Measurements from ENCODE around the gene PRMT5.
"Not testable (repeated sequence)": the region's sequence is repeated elsewhere in the genome, so short reads cannot be mapped to it uniquely, and the experiment has no call there.

The PRMT5 gene

GRCh38 chr14:22929961-22930364 lies 787 bp upstream of the PRMT5 start:
- DNase-seq = no peak

- DNase-seq = no peak
Observed at GRCh38 chr14:22928237-22929103, 706 bp downstream of the PRMT5 start.

DNA sequence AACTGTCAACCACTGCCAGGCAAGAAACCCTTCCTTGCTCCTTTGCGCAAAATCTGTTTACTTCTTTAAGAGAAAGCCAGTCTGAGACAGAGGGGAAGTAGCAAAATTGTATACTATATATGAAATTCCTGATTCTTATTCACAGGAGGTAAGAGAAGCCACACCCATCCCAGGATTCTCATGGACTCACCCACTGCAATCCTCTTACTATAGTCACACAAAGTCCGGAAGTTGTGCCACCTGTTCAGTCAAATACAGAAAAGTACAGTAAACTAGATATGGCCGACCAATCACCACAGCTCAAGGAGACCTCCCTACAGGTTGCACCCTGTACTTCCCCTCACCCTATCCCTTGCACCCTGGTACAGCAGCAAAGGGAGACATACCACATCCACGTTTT lies 2.9 kb downstream of the PRMT5 start:
- no peak for DNase-seq

GRCh38 chr14:22925513-22925912 lies 3.7 kb downstream of the PRMT5 start:
- no peak for DNase-seq

- no peak for DNase-seq
Observed at GRCh38 chr14:22923746-22924145, 5.4 kb downstream of the PRMT5 start.

DNA sequence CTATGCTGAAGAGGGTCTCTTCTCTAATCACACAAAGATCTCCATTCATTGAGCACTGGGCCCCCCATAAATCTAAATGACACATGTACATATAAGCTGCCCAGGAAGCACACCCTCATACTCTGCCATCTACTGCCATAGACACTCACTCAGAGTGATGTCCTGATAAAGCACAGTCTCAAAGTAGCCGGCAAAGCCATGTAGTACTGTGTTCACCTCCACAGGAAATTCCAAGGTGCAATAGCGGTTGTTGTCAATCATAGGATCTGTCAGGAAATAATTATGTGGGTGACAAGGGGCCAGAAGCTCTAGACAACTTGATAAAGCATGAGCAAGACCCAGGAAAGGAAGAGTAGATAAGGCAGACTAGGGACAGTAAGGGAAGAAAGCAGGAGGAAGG lies 6.9 kb downstream of the PRMT5 start:
- DNase-seq = no peak

- DNase-seq = no peak
Observed at GRCh38 chr14:22920697-22921096, 8.5 kb downstream of the PRMT5 start.

- DNase-seq = no peak
Observed at GRCh38 chr14:22919601-22919921, 9.6 kb downstream of the PRMT5 start.

GRCh38 chr14:22918804-22919600 lies 10.2 kb downstream of the PRMT5 start, which contains the start of gene RBM23:
Gene RBM23 (minus strand): TSS chr14:22919149.
- peak; percentile 100 for DNase-seq

- DNase-seq = no peak
Observed at GRCh38 chr14:22915886-22916521, 13.2 kb downstream of the PRMT5 start.

DNA sequence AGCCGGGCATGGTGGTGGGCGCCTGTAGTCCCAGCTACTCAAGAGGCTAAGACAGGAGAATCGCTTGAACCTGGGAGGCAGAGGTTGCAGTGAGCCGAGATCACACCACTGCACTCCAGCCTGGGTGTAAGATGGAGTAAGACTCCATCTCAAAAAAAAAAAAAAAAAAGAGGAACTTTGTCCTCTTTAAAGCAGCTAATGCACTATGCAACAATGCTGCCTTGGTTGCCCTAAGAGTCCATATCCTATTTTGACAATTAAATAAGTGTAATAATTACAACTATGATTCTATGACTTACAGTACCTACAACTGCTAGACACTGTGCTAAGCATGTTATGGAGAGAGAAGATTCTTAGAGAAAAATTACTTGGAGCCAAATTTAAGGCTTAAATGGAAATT lies 14.3 kb downstream of the PRMT5 start:
- DNase-seq = not testable (repeated sequence)

DNA sequence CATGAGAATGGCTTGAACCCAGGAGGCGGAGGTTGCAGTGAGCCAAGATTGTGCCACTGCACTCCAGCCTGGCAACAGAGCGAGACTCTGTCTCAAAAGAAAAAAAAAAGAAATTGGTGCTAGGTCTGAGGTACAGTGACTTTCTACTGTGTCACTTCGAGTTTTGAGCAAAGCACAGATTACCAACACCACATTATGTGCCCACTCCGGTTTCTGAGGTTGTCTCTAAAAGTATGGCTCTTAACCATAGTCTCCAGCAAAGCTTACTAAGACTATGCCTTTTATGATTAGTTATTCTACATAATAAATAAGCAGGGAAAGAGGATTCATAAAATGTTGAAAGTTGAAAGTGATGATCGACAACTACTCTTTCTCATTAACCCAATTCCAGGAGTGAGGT lies 18.3 kb downstream of the PRMT5 start:
- DNase-seq = no peak

DNA sequence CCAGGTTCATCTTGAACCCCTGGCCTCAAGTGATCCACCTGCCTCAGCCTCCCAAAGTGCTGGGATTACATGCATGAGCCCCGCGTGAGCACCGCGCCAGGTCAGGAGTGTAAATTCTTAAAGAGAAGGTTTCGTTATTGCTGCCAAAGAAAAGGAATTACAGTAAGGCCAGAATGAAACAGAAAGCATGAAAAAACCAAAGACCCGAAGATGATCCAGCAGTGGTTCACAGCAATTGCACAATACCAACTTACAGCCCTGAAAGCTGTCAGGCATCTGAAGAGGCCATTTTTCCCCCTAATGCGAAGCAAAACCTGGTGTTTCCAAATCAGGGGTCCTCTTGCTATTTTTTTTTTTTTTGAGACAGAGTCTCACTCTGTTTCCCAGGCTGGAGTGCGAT lies 20.6 kb downstream of the PRMT5 start:
- no peak for DNase-seq

- DNase-seq = no peak
Observed at GRCh38 chr14:22907429-22907828, 21.7 kb downstream of the PRMT5 start.

GRCh38 chr14:22906073-22906472 lies 23.1 kb downstream of the PRMT5 start:
- DNase-seq = no peak

- DNase-seq = no peak
Observed at GRCh38 chr14:22905627-22906026, 23.5 kb downstream of the PRMT5 start.

DNA sequence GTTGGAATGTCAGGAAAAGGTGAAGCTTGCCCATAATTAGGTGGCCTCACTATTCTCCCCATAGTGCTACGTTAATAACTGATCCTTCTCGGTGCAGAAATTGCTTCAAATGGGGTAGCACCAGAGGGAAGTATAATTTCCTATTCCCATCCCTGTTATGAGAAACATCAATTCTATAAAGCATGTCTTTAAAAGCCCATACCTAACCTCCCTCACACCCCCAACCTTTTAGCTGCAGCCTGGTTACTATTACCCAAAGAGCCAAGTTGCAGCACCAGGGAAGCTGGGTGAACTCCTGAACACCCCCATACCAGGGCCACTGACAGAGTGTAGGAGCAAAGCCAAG lies 25.5 kb downstream of the PRMT5 start:
- no peak for DNase-seq

- no peak for DNase-seq
Observed at GRCh38 chr14:22901799-22902198, 27.4 kb downstream of the PRMT5 start.

GRCh38 chr14:22900081-22900799 lies 28.9 kb downstream of the PRMT5 start:
- peak; percentile 39 for DNase-seq

DNA sequence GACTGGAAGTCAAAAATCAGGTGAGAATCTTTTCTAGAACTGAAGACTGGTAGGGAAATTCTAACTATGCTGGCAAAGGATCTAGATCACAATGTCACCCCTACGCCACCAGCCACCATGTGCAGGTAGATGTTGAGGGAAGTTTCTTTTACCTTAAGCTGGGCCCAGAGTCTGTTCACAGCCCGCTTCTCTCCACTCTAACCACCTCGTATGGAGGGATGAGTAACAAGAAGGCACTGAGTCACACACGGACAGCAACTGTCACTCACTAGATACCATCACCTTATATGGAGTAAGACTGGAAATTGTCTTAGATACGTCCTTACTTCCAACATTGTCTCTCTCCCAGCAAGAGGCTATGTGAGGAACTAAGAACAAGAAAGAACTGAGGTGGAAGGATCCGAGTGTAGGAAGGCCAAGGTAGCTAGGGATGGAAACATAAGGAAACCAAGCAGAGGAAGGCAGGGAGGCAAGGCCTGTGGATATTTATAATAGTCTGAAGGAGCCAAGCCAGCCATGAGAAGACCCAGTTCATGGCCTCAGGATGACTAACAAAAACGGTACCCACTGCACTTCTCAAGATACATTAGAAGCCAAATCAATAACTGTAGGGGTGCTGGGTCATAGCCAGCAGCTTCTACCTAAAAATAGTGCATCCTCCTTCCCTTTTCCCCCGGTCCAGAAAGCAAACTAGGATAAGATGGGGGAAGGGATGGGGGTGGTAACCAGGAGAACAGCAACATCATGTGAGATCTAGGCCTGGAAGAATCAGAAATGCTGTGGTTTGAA lies 30.7 kb downstream of the PRMT5 start:
- peak; percentile 45 for DNase-seq

- no peak for DNase-seq
Observed at GRCh38 chr14:22897357-22897756, 31.8 kb downstream of the PRMT5 start.

DNA sequence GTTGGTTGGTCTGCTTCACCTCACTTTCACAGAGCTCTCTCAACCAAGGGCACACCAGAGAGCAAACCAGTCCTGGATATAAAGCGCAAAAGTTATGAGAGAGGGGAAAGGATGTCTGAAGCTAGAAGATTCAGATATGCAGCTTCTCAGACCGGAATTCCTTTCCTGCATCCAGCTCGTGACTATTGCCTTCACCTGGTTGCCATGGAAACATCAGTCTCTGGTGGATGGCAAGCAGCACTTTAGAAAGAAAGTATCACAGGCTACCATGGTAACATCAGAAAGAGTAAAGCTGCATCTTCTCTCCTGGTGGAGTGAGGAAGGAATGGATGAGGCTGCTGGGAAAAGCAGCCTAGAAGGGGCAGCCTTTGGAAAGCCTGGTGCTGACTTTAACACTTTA lies 32.4 kb downstream of the PRMT5 start:
- DNase-seq = no peak

All from activated CD4-positive, alpha-beta T cell treated with anti-CD3 and anti-CD28 coated beads for 48 hours (primary cell).